DOHH2 (cell line): Measurements from ENCODE around the gene DCTPP1.

Experiments
- H3F3A ChIP-seq: fragments of 200-600 bp; sonication (generic), shearing (Covaris generic); 2 replicates; pipeline ENCODE4 v1.6.0; 2016; ENCODE audit warnings: antibody characterized with exemption, mild to moderate bottlenecking; ENCODE audit not compliant: control insufficient read depth, insufficient read depth
- H3K27ac ChIP-seq: fragments of 200-600 bp; sonication (generic); 2 replicates; pipeline ENCODE4 v1.5.1; 2014; ENCODE audit warnings: low read depth, mild to moderate bottlenecking, low read length, moderate library complexity
- H3K27me3 ChIP-seq: fragments of 200-600 bp; sonication (generic); 2 replicates; pipeline ENCODE4 v1.6.1; 2014; ENCODE audit warnings: mild to moderate bottlenecking, low read length, mixed read lengths; ENCODE audit not compliant: control insufficient read depth
- H3K36me3 ChIP-seq: fragments of 200-600 bp; sonication (generic); 2 replicates; pipeline ENCODE4 v1.6.1; 2014; ENCODE audit warnings: mild to moderate bottlenecking, low read length, moderate library complexity, mixed read lengths; ENCODE audit not compliant: control insufficient read depth
- H3K4me1 ChIP-seq: fragments of 200-600 bp; sonication (generic); 2 replicates; pipeline ENCODE4 v1.6.1; 2014; ENCODE audit warnings: mild to moderate bottlenecking, low read length, mixed read lengths; ENCODE audit not compliant: control insufficient read depth
- H3K4me2 ChIP-seq: fragments of 200-600 bp; sonication (generic); 2 replicates; pipeline ENCODE4 v1.6.0; 2014; ENCODE audit warnings: mild to moderate bottlenecking, low read length, moderate library complexity
- H3K4me3 ChIP-seq: fragments of 200-600 bp; sonication (generic); 2 replicates; pipeline ENCODE4 v1.5.1; 2014; ENCODE audit warnings: mild to moderate bottlenecking, low read length, mixed read lengths
- H3K79me2 ChIP-seq: fragments of 200-600 bp; sonication (generic); 2 replicates; pipeline ENCODE4 v1.6.1; 2014; ENCODE audit warnings: mild to moderate bottlenecking, low read length, mixed read lengths; ENCODE audit not compliant: control insufficient read depth
- H3K9me2 ChIP-seq: fragments of 200-600 bp; sonication (generic); replicated peaks from 2 replicates; pipeline ENCODE4 v1.6.1; 2014; ENCODE audit warnings: mild to moderate bottlenecking, low read length, mixed read lengths; ENCODE audit not compliant: control insufficient read depth
- H3K9me3 ChIP-seq: fragments of 200-600 bp; sonication (generic); 2 replicates; pipeline ENCODE4 v1.6.1; 2014; ENCODE audit warnings: antibody characterized with exemption, low read length, mixed read lengths; ENCODE audit not compliant: control insufficient read depth, insufficient read depth
- H4K20me1 ChIP-seq: fragments of 200-600 bp; sonication (generic); 2 replicates; pipeline ENCODE4 v1.6.0; 2014; ENCODE audit warnings: low read depth, mild to moderate bottlenecking, antibody characterized with exemption, low read length, moderate library complexity; ENCODE audit not compliant: control insufficient read depth, insufficient read depth
- EZH2phosphoT487 ChIP-seq: fragments of 200-600 bp; sonication (generic); IDR thresholded peaks from 2 replicates; pipeline ENCODE4 v1.6.1; 2017; ENCODE audit warnings: borderline replicate concordance, mild to moderate bottlenecking, antibody characterized with exemption, low read length, moderate library complexity, mixed read lengths
- TF ChIP-seq, protein P1 (sequence below): fragments of 200-600 bp; sonication (generic); IDR thresholded peaks from one replicate; pipeline ENCODE4 v1.5.1; 2014; ENCODE audit warnings: antibody characterized with exemption, mild to moderate bottlenecking, low read depth, low read length; ENCODE audit not compliant: poor library complexity, severe bottlenecking

DCTPP1 gene

GRCh38 chr16:30443631-30444030 is 13.8 kb upstream of the DCTPP1 start:
- Histone ChIP-seq H4K20me1 (peaks cover 21% of the 10 kb centered on the region), H3K27ac (no peak overlapping the region), H3K79me2 (peaks cover 42% of the 10 kb centered on the region), H3K36me3 (peaks cover 33% of the 10 kb centered on the region), H3K4me3 (peak overlapping the region; percentile 91), H3K4me2 (peak overlapping the region; percentile 96), H3K4me1 (peaks cover 58% of the 10 kb centered on the region), H3K9me3 (no peaks in the 10 kb centered on the region), H3F3A (peaks cover 37% of the 10 kb centered on the region), H3K27me3 (no peaks in the 10 kb centered on the region), H3K9me2 (no peaks in the 10 kb centered on the region)
- TF ChIP-seq, protein P1, sequence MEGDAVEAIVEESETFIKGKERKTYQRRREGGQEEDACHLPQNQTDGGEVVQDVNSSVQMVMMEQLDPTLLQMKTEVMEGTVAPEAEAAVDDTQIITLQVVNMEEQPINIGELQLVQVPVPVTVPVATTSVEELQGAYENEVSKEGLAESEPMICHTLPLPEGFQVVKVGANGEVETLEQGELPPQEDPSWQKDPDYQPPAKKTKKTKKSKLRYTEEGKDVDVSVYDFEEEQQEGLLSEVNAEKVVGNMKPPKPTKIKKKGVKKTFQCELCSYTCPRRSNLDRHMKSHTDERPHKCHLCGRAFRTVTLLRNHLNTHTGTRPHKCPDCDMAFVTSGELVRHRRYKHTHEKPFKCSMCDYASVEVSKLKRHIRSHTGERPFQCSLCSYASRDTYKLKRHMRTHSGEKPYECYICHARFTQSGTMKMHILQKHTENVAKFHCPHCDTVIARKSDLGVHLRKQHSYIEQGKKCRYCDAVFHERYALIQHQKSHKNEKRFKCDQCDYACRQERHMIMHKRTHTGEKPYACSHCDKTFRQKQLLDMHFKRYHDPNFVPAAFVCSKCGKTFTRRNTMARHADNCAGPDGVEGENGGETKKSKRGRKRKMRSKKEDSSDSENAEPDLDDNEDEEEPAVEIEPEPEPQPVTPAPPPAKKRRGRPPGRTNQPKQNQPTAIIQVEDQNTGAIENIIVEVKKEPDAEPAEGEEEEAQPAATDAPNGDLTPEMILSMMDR: no peak
- TF ChIP-seq EZH2phosphoT487: no peak

DNA sequence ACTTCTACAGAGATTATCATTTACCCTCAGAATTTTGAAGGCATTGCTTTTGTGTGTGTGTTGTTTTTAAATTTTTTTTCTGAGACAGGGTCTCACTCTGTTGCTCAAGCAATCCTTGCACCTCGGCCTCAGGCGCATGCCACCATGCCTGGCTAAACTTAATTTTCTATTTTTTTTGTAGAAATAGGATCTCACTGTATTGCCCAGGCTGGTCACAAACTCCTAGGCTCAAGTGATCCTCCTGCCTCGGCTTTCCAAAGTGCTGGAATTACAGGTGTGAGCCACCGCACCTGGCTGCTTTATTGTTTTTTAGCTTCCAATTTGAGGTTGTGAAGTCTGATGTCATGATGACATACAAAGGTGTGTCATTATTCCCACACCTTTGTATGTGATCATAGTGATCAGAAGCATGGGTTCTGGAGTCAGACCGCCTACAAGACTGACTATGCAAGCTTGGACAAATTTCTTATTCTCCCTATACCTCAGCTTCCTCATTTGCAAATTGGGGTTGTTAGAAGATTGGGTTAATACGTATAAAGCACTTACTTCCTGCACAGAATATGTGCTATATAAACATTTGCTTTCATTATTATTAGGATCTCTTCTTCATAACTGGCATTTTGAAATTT is 10.0 kb upstream of the DCTPP1 start:
- H3K4me2 ChIP-seq: peak overlapping the region; percentile 66
- peak overlapping the region; percentile 28 for H3K27ac ChIP-seq
- H3K9me2 ChIP-seq: no peaks in the 10 kb centered on the region
- H4K20me1 ChIP-seq: peaks cover 18% of the 10 kb centered on the region
- no peak for TF ChIP-seq EZH2phosphoT487
- TF ChIP-seq, protein P1: no peak
- H3K36me3 ChIP-seq: peaks cover 25% of the 10 kb centered on the region
- peaks cover 27% of the 10 kb centered on the region for H3K79me2 ChIP-seq
- peaks cover 30% of the 10 kb centered on the region for H3F3A ChIP-seq
- peaks cover 47% of the 10 kb centered on the region for H3K4me1 ChIP-seq
- no peaks in the 10 kb centered on the region for H3K27me3 ChIP-seq
- peak overlapping the region; percentile 51 for H3K4me3 ChIP-seq
- no peaks in the 10 kb centered on the region for H3K9me3 ChIP-seq

DNA sequence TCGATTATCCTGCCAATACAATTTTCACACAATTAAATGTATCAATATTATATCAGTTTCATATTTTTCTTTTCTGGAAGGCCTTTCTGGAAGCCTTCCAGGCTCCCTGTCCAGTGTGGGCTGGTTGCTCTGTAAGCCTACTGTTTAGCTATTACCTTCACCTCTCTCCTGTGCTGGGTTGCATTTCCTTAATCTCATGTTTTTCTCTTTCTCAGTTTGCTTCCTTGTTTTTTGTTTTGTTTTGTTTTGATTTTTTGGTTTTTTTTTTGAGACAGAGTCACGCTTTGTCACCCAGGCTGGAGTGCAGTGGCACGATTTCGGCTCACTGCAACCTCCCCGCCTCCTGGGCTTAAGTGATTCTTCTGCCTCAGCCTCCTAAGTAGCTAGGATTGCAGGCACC is 9.0 kb upstream of the DCTPP1 start:
- H3K4me3 ChIP-seq: peak overlapping the region; percentile 51; the same call in 1 of the 2 replicates
- TF ChIP-seq EZH2phosphoT487: no peak
- TF ChIP-seq, protein P1: no peak
- peaks cover 22% of the 10 kb centered on the region for H3F3A ChIP-seq
- peaks cover 17% of the 10 kb centered on the region for H3K79me2 ChIP-seq
- H3K9me3 ChIP-seq: no peaks in the 10 kb centered on the region
- H3K4me1 ChIP-seq: peaks cover 37% of the 10 kb centered on the region
- peak overlapping the region; percentile 66; the same call in 1 of the 2 replicates for H3K4me2 ChIP-seq
- H4K20me1 ChIP-seq: peaks cover 8% of the 10 kb centered on the region; the same call in 1 of the 2 replicates
- H3K27me3 ChIP-seq: no peaks in the 10 kb centered on the region
- no peak overlapping the region for H3K27ac ChIP-seq
- no peaks in the 10 kb centered on the region for H3K9me2 ChIP-seq
- peaks cover 15% of the 10 kb centered on the region for H3K36me3 ChIP-seq
